Mesenchymal stem cell (in vitro differentiated cells and primary cell): ENCODE results near the gene KRTAP10-3.

Source experiments
- DNase-seq: peaks from one replicate; pipeline ENCODE4 v3.0.0-alpha.2; 2013
- H2AFZ ChIP-seq: one replicate; pipeline ENCODE4 v1.6.1; 2013; ENCODE audit warnings: low read depth, mild to moderate bottlenecking, control low read depth, inconsistent platforms, low read length, moderate library complexity
- H2AK5ac ChIP-seq: 2 replicates; pipeline ENCODE4 v1.6.1; 2013; ENCODE audit warnings: low read length, moderate library complexity, mild to moderate bottlenecking, inconsistent platforms; ENCODE audit not compliant: severe bottlenecking
- H2BK120ac ChIP-seq: one replicate; pipeline ENCODE4 v1.6.1; 2013; ENCODE audit warnings: low read depth, mild to moderate bottlenecking, inconsistent platforms, low read length, moderate library complexity
- H2BK12ac ChIP-seq, 2 experiments: one replicate each; pipeline ENCODE4 v1.6.1; 2013; ENCODE audit warnings: inconsistent platforms in 2 of 2, low read length in 2 of 2, mild to moderate bottlenecking in 2 of 2, moderate library complexity in 2 of 2, control low read depth in 1 of 2
- H2BK15ac ChIP-seq: one replicate; pipeline ENCODE4 v1.6.1; 2013; ENCODE audit warnings: mild to moderate bottlenecking, low read depth, inconsistent platforms; ENCODE audit not compliant: poor library complexity, severe bottlenecking
- H2BK5ac ChIP-seq: 2 replicates; pipeline ENCODE4 v1.6.1; 2013; ENCODE audit warnings: low read depth, mild to moderate bottlenecking, low read length, control low read depth, inconsistent platforms; ENCODE audit not compliant: poor library complexity, severe bottlenecking
- H3K14ac ChIP-seq, 2 experiments: one replicate each; pipeline ENCODE4 v1.6.1; 2013; ENCODE audit warnings: inconsistent platforms in 2 of 2, low read length in 2 of 2, control low read depth in 1 of 2, mild to moderate bottlenecking in 1 of 2, moderate library complexity in 1 of 2
- H3K18ac ChIP-seq, 2 experiments: one replicate each; pipeline ENCODE4 v1.6.1; 2013; ENCODE audit warnings: inconsistent platforms in 2 of 2, low read length in 2 of 2, control low read depth in 1 of 2, low read depth in 1 of 2, mild to moderate bottlenecking in 1 of 2
- H3K23ac ChIP-seq, 2 experiments: one replicate each; pipeline ENCODE4 v1.6.1; 2013; ENCODE audit warnings: inconsistent platforms in 2 of 2, low read length in 2 of 2, mild to moderate bottlenecking in 2 of 2, moderate library complexity in 2 of 2, control low read depth in 1 of 2
- H3K27ac ChIP-seq: 2 replicates; pipeline ENCODE4 v1.5.1; 2013; ENCODE audit warnings: mild to moderate bottlenecking, moderate library complexity, low read length, control low read depth, inconsistent platforms; ENCODE audit not compliant: poor library complexity, severe bottlenecking
- H3K27me3 ChIP-seq, 2 experiments: 2 replicates each; pipeline versions ENCODE4 v1.6.1 to v1.7.0; 2013; ENCODE audit warnings: low read length in 2 of 2, mild to moderate bottlenecking in 2 of 2, moderate library complexity in 2 of 2, control low read depth in 1 of 2, inconsistent platforms in 1 of 2; ENCODE audit not compliant: control insufficient read depth in 1 of 2, insufficient read depth in 1 of 2
- H3K36me3 ChIP-seq, 2 experiments: 2 replicates each; pipeline versions ENCODE4 v1.6.1 to v1.7.0; 2013; ENCODE audit warnings: low read length in 2 of 2, control low read depth in 1 of 2, inconsistent platforms in 1 of 2, low read depth in 1 of 2, mild to moderate bottlenecking in 1 of 2; ENCODE audit not compliant: insufficient read depth in 2 of 2, control insufficient read depth in 1 of 2
- H3K4ac ChIP-seq, 2 experiments: one replicate each; pipeline ENCODE4 v1.6.1; 2013; ENCODE audit warnings: inconsistent platforms in 2 of 2, low read length in 2 of 2, mild to moderate bottlenecking in 2 of 2, moderate library complexity in 2 of 2, control low read depth in 1 of 2, low read depth in 1 of 2
- H3K4me1 ChIP-seq: 2 replicates; pipeline ENCODE4 v1.6.1; 2013; ENCODE audit warnings: low read depth, low read length, control low read depth; ENCODE audit not compliant: control insufficient read depth, insufficient read depth
- H3K4me2 ChIP-seq: 2 replicates; pipeline ENCODE4 v1.6.1; 2013; ENCODE audit warnings: low read length, mild to moderate bottlenecking, inconsistent platforms; ENCODE audit not compliant: poor library complexity, severe bottlenecking
- H3K4me3 ChIP-seq, 2 experiments: 2 replicates each; pipeline versions ENCODE4 v1.5.1 to v1.7.0; 2013; ENCODE audit warnings: low read length in 2 of 2, mild to moderate bottlenecking in 2 of 2, control low read depth in 1 of 2, low read depth in 1 of 2; ENCODE audit not compliant: insufficient read depth in 1 of 2
- H3K79me1 ChIP-seq: replicated peaks from 2 replicates; pipeline ENCODE4 v1.6.1; 2013; ENCODE audit warnings: mild to moderate bottlenecking, control low read depth, low read length, inconsistent platforms; ENCODE audit not compliant: poor library complexity, severe bottlenecking
- H3K9ac ChIP-seq: 2 replicates; pipeline ENCODE4 v1.7.0; 2013; ENCODE audit warnings: mild to moderate bottlenecking, low read length, moderate library complexity
- H3K9me3 ChIP-seq: 2 replicates; pipeline ENCODE4 v1.7.0; 2013; ENCODE audit warnings: mild to moderate bottlenecking, low read length; ENCODE audit not compliant: control insufficient read depth
- H4K8ac ChIP-seq: one replicate; pipeline ENCODE4 v1.6.1; 2013; ENCODE audit warnings: inconsistent platforms, mild to moderate bottlenecking, low read length, moderate library complexity
- H4K91ac ChIP-seq: one replicate; pipeline ENCODE4 v1.6.1; 2013; ENCODE audit warnings: mild to moderate bottlenecking, low read length, inconsistent platforms
- WGBS: methylation state at CpG from one replicate; pipeline ENCODE4 v1.1.7; 2013; ENCODE audit warnings: mixed read lengths; 5-methylcytosine and 5-hydroxymethylcytosine counted together

Gene KRTAP10-3

DNA sequence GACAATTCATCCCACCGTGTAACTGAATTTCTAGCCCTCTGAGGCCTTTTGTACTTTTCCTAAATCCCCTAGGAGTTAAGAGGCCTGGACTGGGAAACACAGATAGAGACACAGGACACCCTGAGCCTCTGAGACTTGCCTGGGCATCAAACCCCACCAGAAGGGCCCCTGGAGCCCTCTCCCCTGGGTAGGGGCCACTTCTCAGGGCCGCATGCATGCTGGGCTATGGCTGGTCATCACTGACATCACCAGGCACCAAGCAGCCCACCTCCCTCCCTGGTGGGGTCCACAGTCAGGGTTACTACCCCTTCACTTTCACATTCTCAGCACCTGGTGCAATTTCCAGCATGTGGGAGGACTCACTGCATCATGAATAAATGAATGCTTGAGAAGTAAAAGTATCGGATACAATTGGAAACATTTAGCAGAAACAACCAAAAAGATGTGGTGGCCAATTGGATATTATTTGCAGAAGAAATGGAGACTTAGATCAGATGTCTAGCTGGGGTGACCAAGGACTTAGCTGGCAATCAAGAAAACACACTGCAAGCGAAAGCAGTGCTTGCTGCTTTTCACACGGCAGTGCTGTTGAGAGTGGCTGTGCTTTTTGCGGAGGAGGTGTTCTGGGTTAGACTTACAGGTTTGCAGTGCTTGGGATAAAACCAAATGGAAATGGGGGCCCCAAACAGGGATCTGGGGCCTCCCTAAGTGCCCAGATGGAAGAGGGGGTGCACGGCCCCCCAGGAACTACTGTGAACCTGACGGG lies 40.9 kb upstream of the KRTAP10-3 start:
- Histone ChIP-seq H3K27ac (no peak overlapping the region), H3K4me3 (no peak overlapping the region), H2AFZ (no peak overlapping the region), H4K8ac (no peak overlapping the region), H3K4ac (no peak overlapping the region), H4K91ac (no peak overlapping the region), H3K36me3 (no peaks in the 10 kb centered on the region), H2BK15ac (no peak overlapping the region), H3K79me1 (no peaks in the 10 kb centered on the region), H2BK120ac (no peak overlapping the region), H3K9me3 (peaks cover 3% of the 10 kb centered on the region), H2BK12ac (no peak overlapping the region), H3K4me1 (no peaks in the 10 kb centered on the region), H3K9ac (no peak overlapping the region), H3K18ac (no peak overlapping the region), H3K23ac (no peak overlapping the region), H2AK5ac (no peak overlapping the region), H3K14ac (no peak overlapping the region), H3K4me2 (no peak overlapping the region), H3K27me3 (peaks cover 5 to 32% of the 10 kb centered on the region in 2 experiments), H2BK5ac (no peak overlapping the region)
- WGBS: 92% methylated on average over 8 of the region's 8 CpGs
- DNase-seq: no peak

DNA sequence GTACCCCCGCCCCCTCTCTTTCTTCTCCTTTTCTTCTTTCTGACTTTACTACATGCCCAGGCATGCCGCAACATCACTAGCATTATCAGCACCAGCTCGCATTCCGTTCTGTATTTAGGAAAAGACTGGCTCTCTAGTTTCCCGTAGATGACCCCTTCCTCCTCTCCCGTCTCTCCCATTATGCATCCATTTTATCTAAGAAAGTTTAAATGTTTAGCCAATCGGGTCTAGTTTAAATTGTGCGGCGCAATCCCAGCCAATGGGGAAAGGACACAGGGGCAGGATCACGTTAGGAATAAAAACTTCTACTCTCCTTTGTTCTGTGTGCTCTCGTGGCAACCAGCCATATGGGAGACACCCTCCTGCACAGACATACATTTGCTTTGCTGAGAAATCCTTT lies 39.5 kb upstream of the KRTAP10-3 start:
- WGBS: 63% methylated on average over 11 of the region's 11 CpGs
- no peak overlapping the region for H2BK15ac ChIP-seq
- no peak overlapping the region for H3K18ac ChIP-seq
- H3K9ac ChIP-seq: no peak overlapping the region
- no peak overlapping the region for H2BK5ac ChIP-seq
- no peak overlapping the region for H3K4me2 ChIP-seq
- H3K9me3 ChIP-seq: peaks cover 3% of the 10 kb centered on the region
- H3K23ac ChIP-seq: no peak overlapping the region
- H2BK120ac ChIP-seq: no peak overlapping the region
- no peak overlapping the region for H2AK5ac ChIP-seq
- H3K27me3 ChIP-seq: peaks cover 19 to 44% of the 10 kb centered on the region in 2 experiments
- H3K4me3 ChIP-seq: no peak overlapping the region
- no peak overlapping the region for H2AFZ ChIP-seq
- no peaks in the 10 kb centered on the region for H3K4me1 ChIP-seq
- no peak overlapping the region for H3K27ac ChIP-seq
- no peak overlapping the region for H4K91ac ChIP-seq
- H3K36me3 ChIP-seq: no peaks in the 10 kb centered on the region
- DNase-seq: no peak
- H3K14ac ChIP-seq: no peak overlapping the region
- H4K8ac ChIP-seq: no peak overlapping the region
- no peaks in the 10 kb centered on the region for H3K79me1 ChIP-seq
- H3K4ac ChIP-seq: no peak overlapping the region
- H2BK12ac ChIP-seq: no peak overlapping the region

DNA sequence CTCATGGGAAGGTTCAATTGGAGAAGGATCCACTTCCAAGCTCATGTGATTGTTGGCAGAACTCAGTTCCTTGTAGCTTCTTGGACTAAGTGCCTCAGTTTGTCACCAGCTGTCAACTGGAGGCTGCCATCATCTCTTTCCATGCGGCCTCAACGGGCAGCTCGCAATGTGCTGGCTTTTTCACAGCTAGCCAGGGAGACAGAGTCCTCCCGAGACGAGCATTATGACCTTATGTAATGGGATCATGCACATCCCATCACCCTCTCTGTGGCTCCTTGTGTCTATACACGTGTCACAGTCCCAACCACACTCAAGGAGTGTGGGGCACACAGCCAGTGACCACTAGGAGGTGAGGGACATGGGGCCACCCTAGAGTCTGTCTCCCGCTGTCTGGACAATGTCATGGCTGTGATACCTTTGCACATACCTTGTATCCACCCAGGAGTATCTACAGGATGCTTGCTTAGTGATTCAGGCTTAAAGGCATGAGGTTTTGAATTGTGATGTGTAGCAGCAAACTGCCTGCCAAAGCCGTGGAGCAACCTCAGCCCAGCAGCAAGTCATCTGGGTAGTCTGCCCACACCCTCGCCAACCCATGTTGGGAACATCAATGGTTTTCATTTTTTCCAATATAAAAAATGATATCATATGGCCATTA lies 37.6 kb upstream of the KRTAP10-3 start:
- Histone ChIP-seq H3K4ac (no peak overlapping the region), H3K27me3 (peaks cover 28 to 47% of the 10 kb centered on the region in 2 experiments), H2BK120ac (no peak overlapping the region), H3K79me1 (no peaks in the 10 kb centered on the region), H4K91ac (no peak overlapping the region), H4K8ac (no peak overlapping the region), H3K18ac (no peak overlapping the region), H3K9me3 (peaks cover 3% of the 10 kb centered on the region), H3K23ac (no peak overlapping the region), H3K27ac (no peak overlapping the region), H2AK5ac (no peak overlapping the region), H2BK12ac (no peak overlapping the region), H3K36me3 (no peaks in the 10 kb centered on the region), H3K9ac (no peak overlapping the region), H2BK15ac (no peak overlapping the region), H3K4me1 (no peaks in the 10 kb centered on the region), H2BK5ac (no peak overlapping the region), H2AFZ (no peak overlapping the region), H3K4me2 (no peak overlapping the region), H3K14ac (no peak overlapping the region), H3K4me3 (no peak overlapping the region)
- DNase-seq: no peak
- WGBS: 79% methylated on average over 8 of the region's 9 CpGs

DNA sequence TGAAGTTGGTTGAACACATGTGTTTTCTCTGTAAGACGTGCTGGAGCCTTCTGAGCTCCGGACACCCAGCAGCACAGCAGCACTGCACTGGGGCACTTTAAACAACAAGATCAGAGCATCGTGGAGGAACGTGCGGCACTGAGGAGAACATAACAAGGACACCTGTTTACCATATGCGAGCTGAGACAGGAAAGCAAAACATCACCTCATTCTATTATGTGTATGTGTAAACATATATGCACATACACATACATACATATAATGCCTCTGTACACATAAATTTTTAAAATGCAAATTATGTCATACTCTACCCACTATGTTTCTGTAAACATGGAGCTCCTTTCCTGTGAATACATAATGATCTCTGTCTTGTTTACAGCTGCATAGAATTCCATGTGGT lies 36.9 kb upstream of the KRTAP10-3 start:
- H3K18ac ChIP-seq: no peak overlapping the region
- H3K27ac ChIP-seq: no peak overlapping the region
- H2BK15ac ChIP-seq: no peak overlapping the region
- H3K4me2 ChIP-seq: no peak overlapping the region
- DNase-seq: no peak
- no peak overlapping the region for H4K8ac ChIP-seq
- H2AK5ac ChIP-seq: no peak overlapping the region
- H3K27me3 ChIP-seq: peaks cover 33 to 47% of the 10 kb centered on the region in 2 experiments
- no peaks in the 10 kb centered on the region for H3K79me1 ChIP-seq
- no peak overlapping the region for H2AFZ ChIP-seq
- no peak overlapping the region for H3K9ac ChIP-seq
- H2BK5ac ChIP-seq: no peak overlapping the region
- no peak overlapping the region for H4K91ac ChIP-seq
- H3K4me3 ChIP-seq: no peak overlapping the region
- no peak overlapping the region for H3K4ac ChIP-seq
- H2BK120ac ChIP-seq: no peak overlapping the region
- H3K9me3 ChIP-seq: peaks cover 3% of the 10 kb centered on the region
- H3K14ac ChIP-seq: no peak overlapping the region
- WGBS: 77% methylated on average over 4 of the region's 6 CpGs
- no peaks in the 10 kb centered on the region for H3K4me1 ChIP-seq
- H2BK12ac ChIP-seq: no peak overlapping the region
- no peaks in the 10 kb centered on the region for H3K36me3 ChIP-seq
- no peak overlapping the region for H3K23ac ChIP-seq
